GM12874 (cell line): ENCODE results near the gene CBX1.

Experiments
- TF ChIP-seq, protein P1 (sequence below): IDR thresholded peaks from 2 replicates; pipeline ENCODE4 v1.5.1; 2011; ENCODE audit warnings: low read depth, mild to moderate bottlenecking, control low read depth, low read length, moderate library complexity; ENCODE audit not compliant: insufficient read depth

Gene CBX1

DNA sequence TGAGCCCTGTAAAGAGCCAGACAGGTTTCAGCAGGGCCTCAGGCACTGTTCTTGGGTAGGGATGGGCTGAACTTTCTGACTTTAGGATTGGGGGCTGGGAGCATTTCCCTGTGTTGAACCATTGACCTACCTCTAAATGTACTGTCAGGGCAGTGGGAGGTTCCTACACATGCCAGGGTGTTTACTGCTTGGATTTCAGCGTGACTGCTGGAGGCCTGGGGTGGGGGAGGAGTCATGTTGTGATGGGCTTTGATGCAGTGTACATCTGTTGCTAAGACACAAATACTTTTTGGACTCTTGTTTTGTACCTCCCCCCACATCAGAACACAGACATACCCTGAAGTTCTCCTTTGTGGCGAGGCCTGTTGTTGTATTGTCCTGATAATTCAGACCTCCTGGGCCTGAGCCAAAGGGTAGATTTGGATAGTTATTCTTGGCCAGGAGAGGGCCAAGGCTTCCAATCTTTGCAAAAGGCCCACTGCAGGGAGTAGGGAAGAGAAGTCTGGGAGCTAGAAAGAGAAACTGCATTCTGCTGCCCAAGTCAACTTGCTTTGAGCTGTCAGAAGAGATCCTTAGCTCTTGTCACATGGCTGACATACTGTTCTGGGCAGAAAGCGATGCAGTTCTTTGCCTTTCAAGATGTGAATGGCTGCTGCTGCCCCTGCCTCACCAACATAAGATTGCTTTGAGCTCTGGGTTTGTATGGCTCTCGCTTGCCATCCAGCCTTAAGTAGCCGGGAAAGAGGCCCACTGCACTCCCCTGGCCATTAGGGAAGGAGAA lies 49.4 kb downstream of the CBX1 start:
- TF ChIP-seq, protein P1, sequence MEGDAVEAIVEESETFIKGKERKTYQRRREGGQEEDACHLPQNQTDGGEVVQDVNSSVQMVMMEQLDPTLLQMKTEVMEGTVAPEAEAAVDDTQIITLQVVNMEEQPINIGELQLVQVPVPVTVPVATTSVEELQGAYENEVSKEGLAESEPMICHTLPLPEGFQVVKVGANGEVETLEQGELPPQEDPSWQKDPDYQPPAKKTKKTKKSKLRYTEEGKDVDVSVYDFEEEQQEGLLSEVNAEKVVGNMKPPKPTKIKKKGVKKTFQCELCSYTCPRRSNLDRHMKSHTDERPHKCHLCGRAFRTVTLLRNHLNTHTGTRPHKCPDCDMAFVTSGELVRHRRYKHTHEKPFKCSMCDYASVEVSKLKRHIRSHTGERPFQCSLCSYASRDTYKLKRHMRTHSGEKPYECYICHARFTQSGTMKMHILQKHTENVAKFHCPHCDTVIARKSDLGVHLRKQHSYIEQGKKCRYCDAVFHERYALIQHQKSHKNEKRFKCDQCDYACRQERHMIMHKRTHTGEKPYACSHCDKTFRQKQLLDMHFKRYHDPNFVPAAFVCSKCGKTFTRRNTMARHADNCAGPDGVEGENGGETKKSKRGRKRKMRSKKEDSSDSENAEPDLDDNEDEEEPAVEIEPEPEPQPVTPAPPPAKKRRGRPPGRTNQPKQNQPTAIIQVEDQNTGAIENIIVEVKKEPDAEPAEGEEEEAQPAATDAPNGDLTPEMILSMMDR = no peak

DNA sequence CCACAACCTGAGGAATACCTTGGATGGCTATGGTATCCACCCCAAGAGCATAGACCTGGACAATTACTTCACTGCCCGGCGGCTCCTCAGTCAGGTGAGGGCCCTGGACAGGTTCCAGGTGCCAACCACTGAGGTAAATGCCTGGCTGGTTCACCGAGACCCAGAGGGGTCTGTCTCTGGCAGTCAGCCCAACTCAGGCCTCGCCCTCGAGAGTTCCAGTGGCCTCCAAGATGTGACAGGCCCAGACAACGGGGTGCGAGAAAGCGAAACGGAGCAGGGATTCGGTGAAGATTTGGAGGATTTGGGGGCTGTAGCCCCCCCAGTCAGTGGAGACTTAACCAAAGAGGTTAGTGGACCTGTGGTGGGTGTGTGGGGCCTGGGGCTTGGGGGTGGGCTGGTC lies 50.0 kb downstream of the CBX1 start:
- TF ChIP-seq, protein P1 = no peak

DNA sequence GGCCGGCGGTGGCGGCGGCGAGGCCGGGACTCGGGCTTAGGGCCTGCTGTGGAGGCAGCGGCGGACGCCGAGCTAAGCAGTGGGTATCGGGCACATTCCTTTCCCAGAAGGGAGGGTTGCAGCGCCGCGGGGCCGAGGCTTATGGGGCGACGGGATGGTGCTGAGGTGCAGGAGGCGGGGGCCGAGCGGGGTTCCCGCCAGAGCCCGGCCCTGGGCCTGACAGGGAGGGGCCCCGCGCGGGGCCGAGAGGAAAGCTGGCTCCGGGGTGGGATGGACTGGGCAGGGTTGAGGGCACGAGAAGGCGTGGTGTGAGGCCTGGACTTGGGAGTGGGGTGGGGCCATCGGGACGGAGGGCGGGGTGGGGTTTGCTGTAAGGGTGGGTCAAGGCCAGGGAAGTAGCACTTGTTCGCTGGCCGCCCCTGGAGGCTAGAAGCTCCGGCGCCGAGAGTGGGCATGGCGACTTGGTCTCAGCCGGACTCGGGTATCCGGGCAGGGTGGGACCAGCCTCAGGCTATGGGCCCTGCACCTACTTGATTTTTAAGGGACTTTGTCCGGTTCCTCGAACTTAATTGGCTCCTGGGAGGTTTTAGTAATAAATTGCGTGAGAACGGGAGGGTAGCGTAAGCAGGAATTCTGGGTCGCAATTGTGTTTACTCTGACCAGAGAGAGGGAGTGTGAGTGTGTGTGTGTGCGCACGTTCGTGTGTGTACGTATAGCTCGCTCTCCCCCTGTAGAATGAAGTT lies 52.7 kb downstream of the CBX1 start:
- TF ChIP-seq, protein P1 = no peak

DNA sequence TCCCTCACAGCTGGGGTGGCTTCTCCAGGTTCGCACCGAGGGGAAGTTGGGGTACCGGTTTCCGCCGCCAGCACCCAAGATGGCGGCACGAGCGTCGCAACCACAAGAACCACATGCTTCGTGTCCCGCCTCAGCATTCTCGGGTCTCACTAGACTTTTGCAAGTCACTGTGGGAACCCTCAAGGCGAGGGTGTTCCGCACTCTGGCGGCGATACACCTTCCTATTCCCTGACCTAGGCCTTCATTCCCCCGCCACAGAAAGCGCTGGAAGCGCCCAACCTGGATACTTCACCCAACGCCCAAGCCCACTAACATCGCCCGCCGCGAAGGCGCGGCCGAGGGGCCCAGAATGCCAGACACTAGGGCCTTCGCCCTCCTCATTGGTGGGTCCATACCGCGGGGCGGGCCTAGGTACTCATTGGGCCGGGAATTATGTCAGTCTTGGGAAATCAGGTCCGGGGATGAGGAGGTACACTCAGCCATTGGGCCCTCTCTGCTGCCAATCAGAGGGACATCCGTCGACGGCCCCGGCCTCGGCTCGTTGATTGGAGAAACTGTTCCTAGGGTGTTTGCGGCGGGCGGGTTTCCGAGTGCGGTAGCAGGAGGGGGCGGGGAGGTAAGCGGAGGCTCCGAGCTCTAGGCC lies 53.4 kb downstream of the CBX1 start, which contains the start of gene NFE2L1:
NFE2L1 (plus strand) TSS at position 619 of the 643 bp plus-strand sequence. CDS start 2,760 bp downstream, outside the sequence.
- TF ChIP-seq, protein P1 = no peak

DNA sequence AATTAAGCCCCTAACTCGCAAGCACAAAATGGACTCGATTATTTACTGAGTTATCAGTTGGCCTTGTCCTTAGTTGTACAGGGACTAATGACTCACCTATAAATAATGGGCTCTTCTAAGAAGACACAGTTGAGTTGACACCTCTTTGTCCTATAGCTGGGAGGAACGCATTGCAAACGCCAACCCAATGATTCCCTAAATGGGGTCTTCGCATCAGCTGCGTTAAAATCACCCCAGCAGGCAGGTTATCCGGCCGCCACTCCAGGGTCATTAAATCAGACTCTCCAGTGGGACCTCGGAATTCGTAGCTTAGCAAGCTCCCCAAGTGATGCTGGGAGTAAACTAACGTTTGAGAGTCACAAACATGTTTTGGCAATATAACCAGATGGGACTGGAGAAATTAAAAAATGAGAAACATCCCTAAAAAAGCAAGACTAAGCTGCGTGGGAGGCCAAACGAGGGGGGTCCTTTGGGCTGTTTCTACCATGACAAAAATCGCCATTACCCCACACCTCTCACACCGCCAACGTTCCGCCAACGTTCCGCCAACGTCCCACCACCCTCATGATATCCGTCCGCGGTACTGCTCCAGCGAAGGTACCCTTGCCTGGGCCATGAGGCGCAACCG lies 54.1 kb downstream of the CBX1 start:
- TF ChIP-seq, protein P1 = no peak

DNA sequence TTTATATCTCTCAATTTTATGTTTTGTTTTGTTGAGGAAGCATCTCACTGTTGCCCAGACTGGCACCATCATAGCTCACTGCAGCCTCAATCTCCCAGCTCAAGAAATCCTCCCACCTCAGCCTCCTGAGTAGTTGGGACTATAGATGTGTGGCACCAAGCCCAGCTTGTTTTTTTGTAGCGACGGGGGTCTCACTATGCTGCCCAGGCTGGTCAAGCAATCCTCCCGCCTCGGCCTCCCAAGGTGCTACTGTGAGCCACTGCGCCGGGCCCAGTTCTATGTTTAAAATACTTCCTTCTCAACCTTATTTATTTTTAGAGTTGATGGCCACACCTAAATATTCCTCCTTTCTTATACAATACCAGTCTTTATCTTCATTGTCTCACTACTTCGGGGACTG lies 55.0 kb downstream of the CBX1 start:
- TF ChIP-seq, protein P1 = no peak
